Bronchial epithelial cell (primary cell): Measurements from ENCODE around the gene EMC1. TPM values are rescaled to one million over a fixed set of nuclear protein-coding genes. Genes with fewer than 3 reads are reported as not detected.

Source experiments
- DNase-seq: peaks from one replicate; pipeline ENCODE4 v3.0.0-alpha.2; 2010; ENCODE audit warnings: low read depth
- FAIRE-seq: peaks from 2 replicates; lab custom pipeline; 2011; peaks lifted over from hg19 to GRCh38; lab: Jason Lieb, UNC
- H3K27me3 ChIP-seq: 2 replicates; pipeline ENCODE4 v1.5.1; 2011; ENCODE audit warnings: low read length; ENCODE audit not compliant: control insufficient read depth, insufficient read depth
- H3K36me3 ChIP-seq: 2 replicates; pipeline ENCODE4 v1.5.1; 2011; ENCODE audit warnings: low read length; ENCODE audit not compliant: control insufficient read depth, insufficient read depth
- H3K4me3 ChIP-seq: 2 replicates; pipeline ENCODE4 v1.5.1; 2011; ENCODE audit warnings: mild to moderate bottlenecking, low read depth, low read length, control low read depth
- total RNA-seq: library from RNA; depleted of rRNA; stranded (reverse); fragments of >200 nt; gene quantifications from 2 replicates; pipeline ENCODE4 v1.2.1, GENCODE V29; 2014
- TF ChIP-seq, protein P1 (sequence below): IDR thresholded peaks from 2 replicates; pipeline ENCODE4 v1.5.1; 2011; ENCODE audit warnings: mild to moderate bottlenecking, moderate library complexity, low read length, control low read depth, inconsistent platforms; ENCODE audit not compliant: insufficient read depth, severe bottlenecking

The EMC1 gene
- total RNA-seq, 1 donor from 2014 or later: 45.8 TPM

DNA sequence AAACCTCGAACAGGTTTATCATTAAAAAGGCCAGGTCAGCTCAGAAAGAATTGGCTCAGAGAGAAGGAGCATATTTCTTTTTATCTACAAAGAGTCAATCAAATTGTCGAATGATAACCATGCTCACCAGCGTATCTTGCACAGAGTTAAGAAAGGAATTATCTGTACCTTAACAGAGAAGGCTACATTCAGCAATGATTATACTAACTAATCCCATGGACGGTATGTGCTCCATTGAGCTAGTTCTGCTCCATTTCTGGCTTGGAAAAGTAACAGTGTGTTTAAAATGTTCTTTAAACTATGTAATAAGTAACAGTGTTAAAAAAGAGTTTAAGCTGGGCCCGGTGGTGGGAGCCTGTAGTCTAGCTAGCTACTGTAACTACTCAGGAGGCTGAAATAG lies 45.5 kb downstream of the EMC1 start:
- peaks cover 6% of the 10 kb centered on the region for H3K36me3 ChIP-seq
- no peak for FAIRE-seq
- TF ChIP-seq, protein P1, sequence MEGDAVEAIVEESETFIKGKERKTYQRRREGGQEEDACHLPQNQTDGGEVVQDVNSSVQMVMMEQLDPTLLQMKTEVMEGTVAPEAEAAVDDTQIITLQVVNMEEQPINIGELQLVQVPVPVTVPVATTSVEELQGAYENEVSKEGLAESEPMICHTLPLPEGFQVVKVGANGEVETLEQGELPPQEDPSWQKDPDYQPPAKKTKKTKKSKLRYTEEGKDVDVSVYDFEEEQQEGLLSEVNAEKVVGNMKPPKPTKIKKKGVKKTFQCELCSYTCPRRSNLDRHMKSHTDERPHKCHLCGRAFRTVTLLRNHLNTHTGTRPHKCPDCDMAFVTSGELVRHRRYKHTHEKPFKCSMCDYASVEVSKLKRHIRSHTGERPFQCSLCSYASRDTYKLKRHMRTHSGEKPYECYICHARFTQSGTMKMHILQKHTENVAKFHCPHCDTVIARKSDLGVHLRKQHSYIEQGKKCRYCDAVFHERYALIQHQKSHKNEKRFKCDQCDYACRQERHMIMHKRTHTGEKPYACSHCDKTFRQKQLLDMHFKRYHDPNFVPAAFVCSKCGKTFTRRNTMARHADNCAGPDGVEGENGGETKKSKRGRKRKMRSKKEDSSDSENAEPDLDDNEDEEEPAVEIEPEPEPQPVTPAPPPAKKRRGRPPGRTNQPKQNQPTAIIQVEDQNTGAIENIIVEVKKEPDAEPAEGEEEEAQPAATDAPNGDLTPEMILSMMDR: no peak

DNA sequence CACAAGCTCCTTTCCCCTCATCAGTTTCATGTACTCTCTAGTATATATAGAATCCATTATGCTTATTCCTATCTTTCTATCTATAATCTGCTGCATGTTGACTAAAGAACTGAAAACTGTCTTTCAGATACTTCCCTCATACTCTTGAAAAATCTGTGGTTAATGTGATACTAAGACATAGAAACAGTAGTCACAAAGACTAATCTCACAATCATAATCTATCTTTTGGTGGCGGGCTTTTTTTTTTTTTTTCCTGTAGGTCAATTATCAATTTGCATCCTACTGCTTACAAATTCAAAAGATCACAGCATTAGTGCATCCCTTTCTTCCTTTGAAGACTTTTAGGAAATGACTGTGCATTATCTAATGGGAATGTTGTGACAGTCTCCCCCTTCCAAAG lies 45.9 kb downstream of the EMC1 start:
- no peak for FAIRE-seq

More for the DNA sequence above, 45.5 kb downstream of the EMC1 start:
- H3K27me3 ChIP-seq: no peaks in the 10 kb centered on the region
- H3K4me3 ChIP-seq: no peak overlapping the region
- no peak for DNase-seq

DNA sequence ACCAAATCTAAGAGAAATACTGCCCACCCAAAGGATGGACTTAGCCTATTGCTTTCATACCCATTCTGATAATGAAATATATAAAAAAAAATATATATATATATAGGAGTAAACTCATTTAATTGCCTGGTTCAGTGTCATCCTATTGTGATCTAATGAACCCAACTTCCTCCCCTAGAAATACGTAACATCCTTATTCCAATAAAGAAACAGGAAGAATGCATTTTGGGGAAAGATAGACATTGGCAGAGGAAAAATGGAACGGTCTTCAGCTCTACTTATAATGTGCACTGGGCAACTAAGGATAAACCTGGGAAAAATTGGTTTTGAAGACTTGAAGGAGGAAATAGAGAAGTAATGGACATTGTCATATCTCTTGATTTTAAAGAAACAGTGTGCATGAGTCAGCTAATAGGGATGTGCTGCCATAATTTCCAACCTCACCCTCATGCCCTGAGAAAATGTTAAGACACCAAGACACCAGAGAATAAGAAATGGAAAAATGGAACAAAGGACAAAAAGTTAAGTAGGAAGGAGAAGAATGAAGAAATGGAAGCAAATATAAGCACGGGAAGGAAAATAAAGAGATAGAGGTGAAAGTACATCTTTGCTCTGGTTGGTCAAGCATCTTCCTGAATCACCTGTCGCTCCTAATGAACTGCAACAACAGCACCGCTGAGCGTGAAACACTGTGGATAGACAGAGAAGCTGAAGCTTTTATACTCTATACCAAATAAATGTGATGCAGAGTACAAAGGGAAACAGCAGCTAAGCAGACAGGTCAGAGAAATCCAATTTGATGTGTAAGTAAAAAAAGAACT lies 46.7 kb downstream of the EMC1 start:
- FAIRE-seq (no peak), DNase-seq (peak; percentile 5)
- H3K27me3 ChIP-seq: no peaks in the 10 kb centered on the region
- peaks cover 9% of the 10 kb centered on the region for H3K36me3 ChIP-seq
- no peak overlapping the region for H3K4me3 ChIP-seq
- TF ChIP-seq, protein P1: no peak

More for the DNA sequence above, 45.9 kb downstream of the EMC1 start:
- no peak overlapping the region for H3K4me3 ChIP-seq
- H3K36me3 ChIP-seq: peaks cover 8% of the 10 kb centered on the region
- H3K27me3 ChIP-seq: no peaks in the 10 kb centered on the region
- no peak for DNase-seq
- TF ChIP-seq, protein P1: no peak

DNA sequence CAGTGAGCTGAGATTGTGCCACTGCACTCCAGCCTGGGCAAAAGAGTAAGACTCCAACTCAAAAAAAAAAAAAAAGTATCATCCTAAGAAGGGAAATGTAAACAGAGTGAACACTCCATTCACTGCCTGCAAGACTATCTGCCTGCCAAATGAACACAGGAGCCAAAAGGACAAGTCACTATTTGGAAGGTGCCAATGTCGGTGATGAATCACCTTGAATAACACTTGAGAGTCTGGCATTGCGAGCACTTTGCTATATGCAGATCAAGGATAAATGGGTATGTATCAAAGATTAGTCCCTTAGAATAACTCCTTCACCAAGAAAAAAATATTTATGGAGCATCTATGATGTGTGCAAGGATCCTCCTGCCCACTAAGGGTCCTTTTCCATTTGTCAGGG lies 47.9 kb downstream of the EMC1 start:
- Histone ChIP-seq H3K36me3 (peaks cover 18% of the 10 kb centered on the region), H3K27me3 (no peaks in the 10 kb centered on the region), H3K4me3 (no peak overlapping the region)
- FAIRE-seq (no peak), DNase-seq (peak; percentile 89)
- TF ChIP-seq, protein P1: no peak

DNA sequence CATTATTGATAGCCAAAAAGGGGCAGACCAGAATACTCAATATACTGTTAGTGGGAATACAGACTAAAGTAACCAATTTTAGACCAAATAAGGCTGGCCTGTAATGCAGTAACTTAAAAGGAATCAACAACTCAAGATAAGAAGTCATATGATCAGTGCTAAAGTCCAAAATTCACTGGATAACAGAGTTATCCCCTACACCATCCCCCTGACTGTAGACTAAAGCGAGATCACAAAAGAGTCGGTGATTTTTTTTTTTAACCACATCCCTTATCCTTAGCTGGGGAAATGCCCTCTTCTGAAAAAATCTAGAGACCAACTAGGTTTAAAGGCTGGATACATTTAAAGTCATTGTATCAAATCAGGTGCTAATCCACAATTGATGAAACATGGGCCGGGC lies 48.9 kb downstream of the EMC1 start:
- TF ChIP-seq, protein P1: no peak
- FAIRE-seq: no peak
- Histone ChIP-seq H3K27me3 (no peaks in the 10 kb centered on the region), H3K36me3 (peaks cover 23% of the 10 kb centered on the region), H3K4me3 (no peak overlapping the region)
- DNase-seq: no peak
